ENCODE data around the gene CAMTA1.

Gene CAMTA1

DNA sequence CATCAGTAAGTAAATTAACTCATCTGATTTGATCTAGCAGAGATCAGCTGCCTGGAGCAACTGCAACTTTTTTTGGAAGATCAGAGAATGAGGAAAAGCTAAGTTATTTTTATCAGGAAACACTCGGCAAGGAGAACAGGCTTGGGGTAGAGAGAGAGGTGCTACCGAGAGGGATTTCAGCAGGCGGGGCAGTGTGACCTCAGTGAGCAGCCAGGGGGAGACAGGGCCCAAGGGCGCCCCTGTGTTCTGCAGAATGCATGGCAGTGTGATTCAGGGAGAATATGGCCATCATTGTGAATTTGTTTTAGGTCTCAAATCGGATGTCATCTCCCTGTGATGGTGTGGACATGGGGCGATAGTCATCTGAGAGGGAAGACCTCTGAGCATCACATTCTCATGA is 501.8 kb downstream of the CAMTA1 start:
- DNase-seq (ENCODE audit: low spot score) = no peak

- DNase-seq (ENCODE audit: low spot score) = no peak
These were observed 503.7 kb downstream of the CAMTA1 start for GRCh38 chr1:7288992-7289391.

DNA sequence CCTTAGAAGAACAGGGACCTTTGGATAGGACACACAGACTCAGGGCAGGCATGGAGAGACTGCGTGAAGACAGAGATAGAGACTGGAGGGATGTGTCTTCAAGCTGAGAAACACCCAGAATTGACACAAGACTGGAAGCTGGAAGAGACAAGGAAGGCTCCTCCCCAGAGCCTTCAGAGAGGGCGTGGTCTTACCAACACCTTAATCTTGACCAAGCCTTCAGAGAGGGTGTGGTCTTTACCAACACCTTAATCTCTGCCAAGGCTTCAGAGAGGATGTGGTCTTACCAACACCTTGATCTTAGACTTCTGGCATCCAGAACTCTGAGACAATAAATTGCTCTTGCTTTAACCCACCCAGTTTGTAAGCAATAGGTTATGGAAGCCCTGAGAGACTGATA is 504.4 kb downstream of the CAMTA1 start:
- DNase-seq (ENCODE audit: low spot score) = no peak

- no peak for DNase-seq (ENCODE audit: low spot score)
These were observed 506.0 kb downstream of the CAMTA1 start for GRCh38 chr1:7290971-7291970.

- DNase-seq (ENCODE audit: low spot score) = no peak
These were observed 506.9 kb downstream of the CAMTA1 start for GRCh38 chr1:7292036-7292681.

DNA sequence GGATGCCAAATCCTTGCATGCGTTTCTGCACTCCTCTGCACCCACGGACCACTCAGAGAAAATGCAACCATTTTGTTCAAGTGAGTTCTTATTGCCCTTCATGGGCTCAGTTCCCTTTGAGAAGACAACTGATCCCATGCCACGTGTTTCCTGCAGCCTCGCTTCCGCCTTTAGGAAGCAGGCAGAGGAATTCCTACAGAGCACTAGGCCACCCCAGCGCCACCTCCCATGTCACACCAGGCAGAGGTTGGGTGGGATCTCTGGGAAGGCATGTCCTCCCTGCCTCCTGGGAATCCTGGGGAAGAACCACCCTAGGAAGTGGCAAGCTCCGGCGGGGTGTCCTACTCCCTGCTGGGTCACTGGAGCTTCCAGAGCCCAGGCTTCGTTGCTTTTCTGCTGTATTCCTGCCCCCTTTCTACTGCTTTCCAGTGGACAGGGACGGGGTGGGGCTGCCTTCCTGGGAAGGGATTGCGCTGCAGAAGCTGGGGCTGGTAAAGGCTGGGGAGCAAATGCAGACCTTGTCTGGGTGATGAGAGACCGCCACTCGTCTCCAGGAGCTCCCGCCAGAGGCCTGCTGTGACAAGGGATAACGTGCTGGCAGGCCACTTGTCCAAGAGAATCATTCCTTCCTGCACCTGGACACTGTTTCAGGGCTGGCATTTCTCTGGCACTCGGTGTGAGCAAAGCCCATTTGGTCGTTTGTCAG is 507.6 kb downstream of the CAMTA1 start:
- DNase-seq (ENCODE audit: low spot score) = no peak

DNA sequence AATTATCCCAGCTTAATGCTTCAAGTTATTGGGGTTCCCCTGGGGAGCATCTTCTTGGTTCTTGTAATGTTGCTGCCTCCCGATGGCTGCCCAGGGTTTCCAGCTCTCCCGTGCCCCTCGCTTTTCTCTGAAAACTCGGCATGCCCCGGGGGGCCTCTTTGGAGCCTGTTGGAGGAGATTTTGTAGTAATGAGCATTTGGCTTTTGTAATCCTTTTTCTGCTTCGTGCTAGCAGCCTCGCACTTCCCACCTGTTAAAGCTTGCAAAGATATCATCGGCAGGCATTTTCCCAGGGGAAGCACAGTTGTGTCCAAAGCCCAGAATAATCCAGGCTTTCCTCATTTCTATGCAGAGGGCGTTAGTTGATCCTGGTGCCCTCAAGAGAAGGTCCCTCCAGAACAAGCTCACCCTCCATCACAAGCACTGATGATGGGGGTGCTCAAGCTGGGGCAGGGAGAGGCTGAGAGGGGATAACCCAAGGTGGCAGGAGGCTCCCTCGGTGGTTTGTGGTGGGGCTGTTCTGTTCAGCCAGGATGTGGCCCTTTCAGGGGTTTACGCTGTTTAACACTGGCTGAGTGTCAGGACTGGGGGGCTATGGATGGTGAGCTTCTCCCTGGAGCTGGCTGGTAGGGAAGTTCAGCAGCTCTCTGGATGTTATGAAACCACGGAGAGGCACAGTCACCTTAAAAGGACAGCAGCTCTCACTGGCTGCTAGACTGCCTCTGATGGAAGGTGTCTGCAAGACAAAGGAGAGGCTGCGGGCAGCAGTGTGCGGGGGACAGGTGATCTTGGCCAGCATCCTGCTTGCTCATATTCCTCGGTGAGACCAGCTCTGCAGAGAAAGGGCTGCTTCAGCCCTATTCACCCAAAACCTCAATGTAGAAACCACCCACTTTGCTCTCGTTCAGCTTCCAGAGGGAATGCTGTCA is 508.7 kb downstream of the CAMTA1 start:
- DNase-seq (ENCODE audit: low spot score) = no peak

DNA sequence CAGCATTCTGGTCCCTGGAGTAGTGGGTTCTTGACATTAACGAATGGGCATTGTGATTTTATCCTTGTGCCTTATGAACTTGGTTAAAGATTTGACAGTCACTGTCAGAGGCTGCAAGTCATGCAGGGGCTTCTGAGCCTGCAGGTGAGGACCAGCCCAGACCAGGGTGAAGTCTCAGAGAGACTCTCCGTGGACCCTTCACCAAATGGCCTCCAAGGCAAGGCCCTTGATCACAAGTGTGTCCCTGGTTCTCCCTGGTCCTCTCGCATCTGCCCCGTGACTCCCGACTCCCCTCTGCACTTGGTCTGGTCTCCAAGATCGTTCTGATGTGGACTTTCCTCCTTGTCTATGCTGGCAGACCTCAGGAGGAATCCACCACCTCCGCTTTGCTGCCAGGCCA is 509.4 kb downstream of the CAMTA1 start:
- DNase-seq (ENCODE audit: low spot score) = no peak

- no peak for DNase-seq (ENCODE audit: low spot score)
These were observed 510.7 kb downstream of the CAMTA1 start for GRCh38 chr1:7295946-7296345.

DNA sequence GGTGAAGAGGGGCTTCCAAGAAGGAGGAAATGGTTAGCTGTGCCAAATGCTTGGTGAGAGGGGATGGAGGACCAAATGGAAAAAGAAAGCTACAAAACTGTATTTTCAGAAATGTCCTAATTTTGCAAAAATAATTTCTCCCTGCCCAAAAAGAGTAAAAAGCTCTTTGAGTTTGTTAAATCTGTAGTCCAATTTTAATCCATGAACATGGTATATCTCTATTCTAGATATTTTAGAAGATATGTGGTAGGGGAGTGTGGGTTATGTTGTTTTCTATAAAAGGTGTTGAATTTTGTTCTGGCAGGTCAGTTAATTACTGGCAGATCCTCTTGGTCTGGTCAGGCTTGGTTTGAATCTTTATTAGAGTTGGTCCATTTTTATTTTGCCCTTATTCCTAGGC is 511.7 kb downstream of the CAMTA1 start:
- DNase-seq (ENCODE audit: low spot score) = no peak

- no peak for DNase-seq (ENCODE audit: low spot score)
These were observed 512.9 kb downstream of the CAMTA1 start for GRCh38 chr1:7298145-7298544.

DNA sequence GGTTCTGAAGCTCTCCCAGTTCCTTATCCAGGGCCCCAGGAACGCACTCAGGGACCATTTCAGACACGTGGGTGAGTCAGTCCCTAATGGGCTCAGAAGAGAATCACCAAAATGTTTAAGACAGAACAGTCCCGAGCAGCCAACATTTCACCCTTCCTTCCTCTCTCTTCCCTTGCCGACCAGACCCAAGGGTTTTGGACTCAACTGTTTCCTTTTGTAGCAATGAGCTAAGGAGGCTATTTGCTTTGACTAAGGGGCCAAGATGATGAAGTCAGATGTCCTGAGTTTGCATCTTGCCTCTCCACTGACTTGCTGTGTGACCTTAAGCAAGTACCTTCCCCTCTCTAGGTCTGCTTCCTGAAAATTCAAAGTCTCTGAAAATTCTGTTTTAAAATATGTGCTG is 513.5 kb downstream of the CAMTA1 start:
- no peak for DNase-seq (ENCODE audit: low spot score)

GRCh38 chr1:7299329-7299799 is 514.1 kb downstream of the CAMTA1 start:
- no peak for DNase-seq (ENCODE audit: low spot score)

GRCh38 chr1:7299994-7300393 is 514.7 kb downstream of the CAMTA1 start:
- DNase-seq (ENCODE audit: low spot score) = no peak

- no peak for DNase-seq (ENCODE audit: low spot score)
These were observed 515.8 kb downstream of the CAMTA1 start for GRCh38 chr1:7300893-7301663.

DNA sequence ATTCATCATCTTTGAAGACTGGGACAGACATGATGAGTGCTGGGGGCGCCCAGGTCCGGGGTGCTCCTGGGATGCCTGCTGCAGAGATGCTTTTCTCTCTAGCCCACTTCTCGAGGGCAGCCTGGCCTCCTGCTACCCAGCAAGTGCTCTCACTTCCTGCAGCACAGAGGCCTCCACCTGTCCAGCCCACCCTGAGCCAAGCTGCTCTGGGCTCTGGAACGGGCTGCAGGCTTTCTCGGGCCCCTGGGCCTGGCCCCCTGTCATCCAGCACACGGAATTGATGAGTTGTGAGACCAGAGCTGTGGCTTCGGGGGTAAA is 516.4 kb downstream of the CAMTA1 start:
- no peak for DNase-seq (ENCODE audit: low spot score)

DNA sequence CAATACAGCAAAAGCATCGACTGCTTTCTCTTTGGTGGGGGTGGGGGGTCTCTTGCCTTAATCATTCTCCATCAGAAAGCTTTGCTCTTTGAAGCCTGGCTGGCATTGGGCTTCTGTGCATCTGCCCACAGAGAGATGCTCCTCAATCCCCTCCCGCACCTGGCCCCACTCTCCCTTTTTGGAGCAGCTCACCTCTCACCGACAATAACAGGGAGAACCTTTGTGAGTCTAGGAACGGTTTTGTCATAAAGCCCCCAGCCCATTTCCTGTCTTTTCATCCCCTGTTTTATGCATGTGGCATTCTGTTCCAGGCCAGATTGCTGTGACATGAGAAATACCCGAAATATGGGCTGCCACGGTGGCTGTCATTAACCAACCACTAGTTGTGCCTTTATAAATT is 516.9 kb downstream of the CAMTA1 start:
- no peak for DNase-seq (ENCODE audit: low spot score)

GRCh38 chr1:7302873-7303272 is 517.6 kb downstream of the CAMTA1 start:
- DNase-seq (ENCODE audit: low spot score) = no peak

GRCh38 chr1:7303554-7304317 is 518.5 kb downstream of the CAMTA1 start:
- DNase-seq (ENCODE audit: low spot score) = no peak

DNA sequence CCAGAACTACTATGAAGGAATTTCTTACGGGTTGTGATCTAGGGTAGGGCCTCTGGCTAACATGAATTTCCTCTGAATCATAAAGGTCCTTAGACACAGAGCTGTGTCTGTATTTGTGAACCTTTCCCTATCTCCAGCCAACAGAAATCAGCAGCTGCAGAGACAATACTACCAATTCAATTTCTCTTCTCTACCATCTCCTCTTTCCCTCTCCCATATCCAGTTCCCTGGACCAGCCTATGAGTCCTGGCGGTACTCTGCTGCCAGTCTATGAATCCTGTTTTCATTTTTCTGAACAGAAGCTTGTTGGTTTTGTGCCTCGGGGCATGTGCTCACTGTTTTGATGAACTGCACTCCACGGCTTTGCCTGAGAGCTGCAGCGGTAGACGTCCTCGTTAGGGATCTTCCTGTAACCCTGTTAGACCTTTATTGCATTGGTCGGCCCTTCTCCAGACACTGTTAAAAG is 527.9 kb downstream of the CAMTA1 start:
- no peak for DNase-seq (ENCODE audit: low spot score)

Measured in CD4-positive, alpha-beta T cell treated with Interleukin-6 at 100 ng/mL for 8 hours (primary cell).